Measurements from ENCODE around the gene SLC4A9.
A peak's percentile ranks its signal among the peaks of the same experiment; 100 is the strongest.
"Not testable (repeated sequence)": the region's sequence is repeated elsewhere in the genome, so short reads cannot be mapped to it uniquely, and the experiment has no call there.

The SLC4A9 gene

DNA sequence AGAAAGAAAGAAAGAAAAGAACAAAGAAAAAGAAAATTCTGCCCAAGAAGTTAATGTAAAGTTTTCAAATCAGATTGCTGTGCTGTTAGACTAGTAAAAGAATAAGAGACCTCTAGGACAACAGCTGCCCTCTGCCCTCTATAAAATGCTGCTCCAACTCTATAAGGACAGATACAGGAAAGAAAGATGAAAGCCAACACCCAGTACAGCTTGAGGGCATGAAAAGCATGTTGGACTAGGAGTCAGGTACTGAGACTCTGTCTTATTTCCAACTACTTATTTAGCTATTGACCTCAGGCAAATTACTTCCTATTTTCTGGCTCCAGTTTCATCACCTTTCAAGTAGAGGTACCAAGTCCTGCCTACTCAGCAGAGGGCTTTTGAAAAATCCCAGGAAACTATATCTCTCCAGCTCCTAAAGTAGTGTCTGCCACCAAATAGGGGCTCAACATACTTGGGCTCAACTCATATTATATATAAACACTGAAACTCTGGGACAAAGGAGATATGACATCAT is 19.3 kb upstream of the SLC4A9 start:
- no peak for DNase-seq

DNA sequence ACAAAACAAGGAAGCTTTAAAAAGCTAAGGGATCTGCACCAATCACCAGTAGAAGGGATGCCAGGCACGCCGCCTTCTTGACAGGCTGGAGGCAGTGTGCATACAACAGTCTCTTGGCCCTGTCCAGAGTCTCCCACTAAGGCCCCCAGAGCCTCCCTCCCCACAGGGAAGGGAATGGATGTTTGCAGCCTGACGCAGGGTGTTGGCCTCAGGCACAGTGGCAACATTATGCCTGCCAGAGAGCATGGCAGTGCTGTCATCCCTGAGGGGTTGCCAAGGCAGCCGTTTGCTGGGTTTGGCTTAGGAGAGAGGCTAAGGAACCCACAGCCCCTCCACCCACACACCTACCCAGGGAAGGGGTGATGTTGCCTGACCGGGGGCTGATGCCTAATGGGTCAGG is 18.4 kb upstream of the SLC4A9 start:
- DNase-seq: no peak

DNA sequence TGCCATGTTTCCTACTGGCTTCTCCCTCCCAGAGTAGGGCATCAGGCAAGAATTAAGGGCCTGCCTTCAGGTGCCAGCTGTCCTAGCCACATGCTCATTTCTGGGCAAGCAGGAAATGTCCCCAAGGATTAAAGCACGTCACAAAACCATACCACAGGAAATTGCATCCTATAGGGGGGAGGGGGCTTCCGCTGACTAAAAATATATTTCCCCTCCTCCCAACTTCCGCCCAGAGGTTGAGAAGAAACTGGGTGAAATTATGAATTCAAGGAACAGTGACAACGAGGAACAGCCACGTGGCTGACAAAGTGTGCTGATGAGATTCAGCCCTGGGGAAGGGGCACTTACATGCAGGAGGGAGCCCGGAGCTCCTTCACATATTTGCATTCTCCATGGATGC is 17.7 kb upstream of the SLC4A9 start:
- DNase-seq: no peak

DNA sequence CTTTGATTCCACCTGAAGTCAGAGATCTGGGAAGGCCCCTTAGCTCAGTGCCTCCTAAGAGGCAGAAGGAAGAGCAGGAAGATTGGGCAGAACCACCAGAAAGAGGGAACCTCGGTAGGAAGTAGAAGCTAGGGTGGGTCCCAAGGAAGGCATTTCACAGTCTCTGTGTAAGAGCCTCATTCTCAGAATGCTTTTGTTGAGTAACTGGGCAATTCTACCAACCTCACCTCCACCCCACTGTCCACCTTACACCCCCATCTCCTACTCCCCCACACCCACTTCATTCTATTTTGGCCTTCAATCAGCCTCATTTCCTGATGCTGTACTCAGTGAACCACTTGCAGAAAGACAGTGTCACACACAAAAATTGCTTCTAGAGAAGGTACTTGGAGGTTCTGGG is 17.1 kb upstream of the SLC4A9 start:
- DNase-seq: no peak

DNA sequence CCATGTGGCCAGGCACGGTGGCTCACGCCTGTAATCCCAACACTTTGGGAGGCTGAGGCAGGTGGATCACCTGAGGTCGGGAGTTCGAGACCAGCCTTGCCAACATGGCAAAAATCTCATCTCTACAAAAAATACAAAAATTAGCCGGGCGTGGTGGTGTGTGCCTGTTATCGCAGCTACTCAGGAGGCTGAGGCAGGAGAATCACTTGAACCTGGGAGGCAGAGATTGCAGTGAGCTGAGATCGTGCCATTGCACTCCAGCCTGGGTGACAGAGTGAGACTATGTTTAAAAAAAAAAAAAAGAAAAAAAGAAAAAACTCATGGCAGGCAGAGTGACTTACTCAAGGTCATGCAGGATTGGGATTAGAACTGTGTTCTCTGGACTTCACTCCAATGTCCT is 16.1 kb upstream of the SLC4A9 start:
- not testable (repeated sequence) for DNase-seq

DNA sequence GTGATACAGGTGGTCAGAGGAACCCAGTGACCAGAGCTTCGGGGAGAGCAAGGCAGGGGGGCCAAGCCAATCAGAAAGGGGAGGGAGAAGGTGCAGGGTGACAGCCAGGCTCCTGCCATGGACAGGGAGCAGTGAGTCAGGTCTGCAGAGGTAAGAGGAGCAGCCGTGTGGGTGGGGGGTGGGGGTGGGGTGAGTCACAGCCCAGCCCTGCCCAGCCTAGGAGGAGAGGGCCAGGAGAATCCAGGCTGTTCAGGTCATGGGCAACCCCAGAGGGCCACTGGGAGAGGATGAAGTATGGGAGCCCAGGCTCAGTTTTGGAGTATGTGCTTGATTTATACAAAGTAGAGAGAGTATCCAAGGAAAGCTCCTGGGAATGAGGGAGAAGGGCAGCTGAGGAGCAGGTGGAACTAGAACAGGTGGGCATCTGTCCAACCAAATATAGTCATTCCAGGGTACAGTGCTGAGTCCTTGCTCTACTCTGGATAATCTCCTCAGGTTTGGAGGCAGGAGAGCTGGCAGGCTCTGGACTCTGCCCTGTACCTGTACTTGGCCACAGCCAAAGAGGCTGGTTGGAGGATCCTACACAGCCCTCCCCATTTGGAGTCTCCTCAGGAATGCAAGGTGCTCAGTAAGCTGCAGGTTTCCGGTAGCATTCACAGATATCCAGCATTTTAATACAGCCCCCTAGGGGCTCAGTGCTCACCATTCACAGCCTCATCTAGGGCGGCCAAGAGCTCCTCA is 15.1 kb upstream of the SLC4A9 start:
- DNase-seq: no peak

DNA sequence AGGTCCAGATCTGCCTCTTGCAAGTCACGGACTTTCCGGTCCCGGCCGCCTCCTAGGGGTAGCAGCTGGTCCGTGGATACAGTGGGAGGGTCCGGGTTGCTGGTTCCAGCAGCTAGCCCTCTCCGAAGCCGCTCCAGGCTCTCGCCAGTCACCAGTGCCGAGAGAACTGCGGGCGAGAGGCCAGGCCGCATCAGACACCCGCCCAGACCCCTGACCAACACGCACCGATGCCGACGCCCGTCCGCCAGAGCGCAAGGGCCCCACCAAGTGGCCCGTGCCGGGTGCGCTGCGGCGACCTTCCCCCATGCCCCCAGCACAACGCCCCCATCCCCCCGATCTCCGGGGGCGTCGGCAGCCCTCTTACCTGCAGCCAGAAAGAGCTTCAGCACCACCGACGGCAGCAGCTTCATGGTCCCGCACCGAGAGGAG is 14.1 kb upstream of the SLC4A9 start:
- no peak for DNase-seq

GRCh38 chr5:140346348-140347221 is 13.4 kb upstream of the SLC4A9 start, which contains the start of gene HBEGF:
Gene HBEGF, minus strand, starts transcription at chr5:140346603. Its CDS starts 275 bp downstream, at chr5:140346328.
- no peak for DNase-seq

DNA sequence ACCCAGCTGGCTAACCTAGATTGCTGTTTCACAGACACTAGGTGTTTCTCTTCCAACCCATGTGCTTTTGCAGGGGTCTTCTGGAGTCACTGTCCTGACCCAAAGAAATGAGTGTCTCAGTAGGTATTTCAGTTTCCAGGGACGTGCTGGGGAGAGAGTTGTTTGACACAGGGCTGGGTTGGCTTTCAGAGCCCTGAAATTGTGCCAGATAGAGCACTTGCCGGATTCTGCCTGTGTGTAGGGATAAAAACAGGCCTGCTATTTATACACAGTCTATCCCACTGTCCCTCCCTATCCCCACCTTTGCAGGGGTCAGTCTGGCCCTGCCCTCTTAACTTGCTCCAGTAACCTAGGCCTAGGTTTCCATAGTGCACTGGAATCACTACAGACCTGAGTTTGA is 12.6 kb upstream of the SLC4A9 start:
- no peak for DNase-seq

- no peak for DNase-seq
Observed at GRCh38 chr5:140348104-140348503, 11.9 kb upstream of the SLC4A9 start.

DNA sequence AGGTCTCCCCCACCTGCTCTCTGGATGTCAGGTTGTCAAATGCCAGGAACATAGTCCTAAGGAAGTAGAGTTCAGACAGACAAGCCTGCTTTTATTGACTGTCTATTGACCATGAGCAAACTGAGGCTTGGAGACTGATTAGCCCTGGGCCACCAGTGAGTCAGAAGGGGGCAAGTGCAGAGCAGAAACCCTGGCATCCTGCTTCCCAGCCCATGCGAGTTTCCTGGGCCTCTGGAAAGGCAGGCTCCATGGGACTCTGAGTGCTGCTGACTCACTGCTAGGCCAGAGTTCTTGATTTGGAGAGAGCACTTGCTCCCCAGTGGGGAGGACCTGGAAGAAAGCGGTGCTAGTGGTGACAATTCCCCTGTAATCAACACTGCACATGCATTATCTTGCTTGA is 10.8 kb upstream of the SLC4A9 start:
- no peak for DNase-seq

DNA sequence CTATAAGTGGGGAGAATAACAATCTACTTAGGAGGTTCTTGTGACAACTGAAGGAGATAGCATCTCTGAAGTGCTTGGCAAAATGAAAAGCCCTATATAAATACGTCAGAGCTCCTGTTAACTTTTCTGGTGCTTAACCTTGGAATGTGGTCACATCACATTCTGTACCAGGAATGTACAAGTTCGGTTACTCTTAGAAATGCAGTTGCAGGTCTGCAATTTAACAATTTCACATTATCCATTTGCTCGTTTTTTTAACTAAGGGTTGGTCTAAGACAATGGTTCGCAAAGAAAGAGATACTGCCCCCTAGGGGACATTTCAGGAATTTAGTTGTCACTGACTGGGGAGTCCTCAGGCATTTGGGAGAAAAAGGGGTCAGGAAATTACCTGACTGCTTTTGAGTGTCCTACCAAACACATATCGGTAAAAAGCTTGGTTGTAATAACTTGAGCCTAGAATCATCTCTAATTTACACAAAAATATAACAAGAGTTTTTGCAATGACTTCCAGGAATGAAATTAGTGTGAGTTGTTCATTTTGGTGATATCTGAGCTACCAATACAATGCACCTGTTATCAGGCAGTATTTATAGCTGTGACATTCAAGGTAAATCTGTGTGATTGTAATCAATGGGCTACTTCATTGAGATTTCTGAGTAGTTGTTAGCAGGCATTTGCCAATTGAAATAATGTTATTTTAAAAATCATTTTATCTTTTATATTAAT is 8.2 kb upstream of the SLC4A9 start:
- DNase-seq: peak; percentile 16 to 31 (median 19)

GRCh38 chr5:140355546-140355945 is 4.4 kb upstream of the SLC4A9 start:
- no peak for DNase-seq

- no peak for DNase-seq
Observed at GRCh38 chr5:140356853-140357725, 2.9 kb upstream of the SLC4A9 start.

DNA sequence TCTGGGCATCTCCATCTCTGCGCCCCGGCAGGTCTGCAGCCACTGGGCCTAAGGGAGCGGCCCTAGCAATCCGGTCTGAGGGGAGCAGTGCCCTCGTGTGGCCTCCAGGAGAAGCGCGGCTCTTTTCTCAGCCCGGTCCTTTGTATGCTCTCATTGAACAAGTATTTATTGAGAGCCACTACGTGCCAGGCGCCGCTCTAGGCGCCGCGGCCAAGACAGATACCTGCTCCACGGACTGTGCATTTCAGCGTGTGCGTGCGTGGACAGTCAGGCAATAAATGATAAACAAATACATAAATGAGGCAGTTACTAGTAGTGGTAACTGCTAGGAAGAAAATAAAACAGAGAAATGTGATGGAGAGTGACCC is 2.3 kb upstream of the SLC4A9 start:
- peak; percentile 21 to 41 (median 40) for DNase-seq

- DNase-seq: no peak
Observed at GRCh38 chr5:140358738-140359310, 1.2 kb upstream of the SLC4A9 start.

DNA sequence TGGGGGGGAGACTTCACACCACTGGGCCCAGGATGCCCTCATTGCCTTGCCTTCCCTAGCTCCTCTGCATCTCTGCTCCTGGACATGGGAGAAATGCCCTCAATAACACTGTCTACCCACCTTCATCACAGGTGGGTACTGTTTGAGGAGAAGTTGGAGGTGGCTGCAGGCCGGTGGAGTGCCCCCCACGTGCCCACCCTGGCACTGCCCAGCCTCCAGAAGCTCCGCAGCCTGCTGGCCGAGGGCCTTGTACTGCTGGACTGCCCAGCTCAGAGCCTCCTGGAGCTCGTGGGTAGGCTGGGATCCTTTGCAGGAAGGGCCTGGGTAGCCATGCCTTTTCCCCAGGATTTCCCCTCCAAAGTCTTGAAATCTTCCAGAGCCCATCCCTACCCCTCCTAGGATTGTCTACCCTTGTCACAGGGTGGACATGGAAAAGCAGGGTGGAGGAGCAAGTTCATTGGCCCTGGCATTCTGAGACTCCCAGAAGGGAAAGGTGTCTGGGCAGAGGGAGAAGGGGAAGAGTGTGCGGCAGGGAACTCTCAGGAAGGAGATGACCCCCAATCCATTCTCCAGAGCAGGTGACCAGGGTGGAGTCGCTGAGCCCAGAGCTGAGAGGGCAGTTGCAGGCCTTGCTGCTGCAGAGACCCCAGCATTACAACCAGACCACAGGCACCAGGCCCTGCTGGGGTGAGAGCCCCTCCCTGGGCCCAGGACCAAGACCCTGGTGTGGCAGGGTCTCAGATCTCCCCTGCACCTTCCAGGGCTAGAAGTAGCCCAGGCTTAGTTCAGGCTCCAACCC is 886 bp downstream of the SLC4A9 start:
- DNase-seq: no peak

GRCh38 chr5:140361901-140362300 is 1.9 kb downstream of the SLC4A9 start:
- no peak for DNase-seq

DNA sequence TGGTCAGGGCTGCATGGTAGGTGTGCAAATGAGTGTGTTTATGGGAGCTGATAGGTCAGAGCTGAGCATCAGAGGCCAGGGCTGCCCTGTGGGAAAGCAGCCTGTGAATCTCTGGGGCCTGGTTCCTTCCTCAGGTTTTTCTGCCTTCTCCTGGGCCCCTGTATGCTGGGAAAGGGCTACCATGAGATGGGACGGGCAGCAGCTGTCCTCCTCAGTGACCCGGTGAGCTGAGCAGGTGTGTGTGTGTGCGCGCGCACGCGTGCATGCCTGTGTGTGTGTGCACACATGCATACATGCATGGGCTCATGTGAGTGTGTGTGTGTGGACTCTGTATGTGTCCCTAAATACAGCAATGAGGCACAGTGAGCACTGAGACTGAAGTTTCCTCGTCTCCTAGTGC is 2.3 kb downstream of the SLC4A9 start:
- DNase-seq: no peak

GRCh38 chr5:140362875-140363630 is 3.1 kb downstream of the SLC4A9 start:
- DNase-seq: peak; percentile 65 to 82 (median 74)
